HepG2 (cell line): ENCODE results near the gene TMEM97. TPM values are rescaled to one million over a fixed set of nuclear protein-coding genes. Genes with fewer than 3 reads are reported as not detected.
A peak's percentile ranks its signal among the peaks of the same experiment; 100 is the strongest.

ENCODE experiments used
- EP300 ChIP-seq, 3 experiments: sonication (generic) in 1 of 3; formaldehyde crosslinking in 1 of 3; IDR thresholded peaks; 2 replicates each; pipeline versions ENCODE4 v1.5.1 to v1.6.1; 2011 to 2020; ENCODE audit warnings: low read depth in 2 of 3, low read length in 2 of 3, borderline replicate concordance in 1 of 3, improper control_type of control experiment in 1 of 3, mild to moderate bottlenecking in 1 of 3, missing genetic modification reagents in 1 of 3, moderate library complexity in 1 of 3
- FOSL1 ChIP-seq: sonication (generic); formaldehyde crosslinking; IDR thresholded peaks from 2 replicates; pipeline ENCODE4 v1.9.0; 2021; ENCODE audit warnings: missing genetic modification reagents, borderline replicate concordance
- FOSL2 ChIP-seq: sonication (generic); formaldehyde crosslinking; IDR thresholded peaks from 2 replicates; pipeline ENCODE4 v1.4.0; 2020; ENCODE audit warnings: missing genetic modification reagents
- HMG20A ChIP-seq: IDR thresholded peaks from 2 replicates; pipeline ENCODE4 v1.6.1; 2016; ENCODE audit warnings: borderline replicate concordance
- HOXA3 ChIP-seq: sonication (generic); formaldehyde crosslinking; IDR thresholded peaks from 2 replicates; pipeline ENCODE4 v1.5.0; 2020; ENCODE audit warnings: missing genetic modification reagents
- JARID2 ChIP-seq: sonication (generic); formaldehyde crosslinking; IDR thresholded peaks from 2 replicates; pipeline ENCODE4 v1.8.1; 2023; ENCODE audit warnings: missing genetic modification reagents, inconsistent platforms; ENCODE audit not compliant: insufficient replicate concordance
- KDM2A ChIP-seq: sonication (generic); formaldehyde crosslinking; IDR thresholded peaks from 2 replicates; pipeline ENCODE4 v1.4.0; 2020; ENCODE audit warnings: low read depth, missing genetic modification reagents, borderline replicate concordance
- MEIS1 ChIP-seq: sonication (generic); formaldehyde crosslinking; IDR thresholded peaks from 2 replicates; pipeline ENCODE4 v1.9.0; 2021; ENCODE audit warnings: mild to moderate bottlenecking, missing genetic modification reagents, moderate library complexity, borderline replicate concordance
- MTF1 ChIP-seq: sonication (generic); formaldehyde crosslinking; IDR thresholded peaks from 2 replicates; pipeline ENCODE4 v1.5.0; 2020; ENCODE audit warnings: missing genetic modification reagents
- NONO ChIP-seq, 2 experiments: fragments of 450-650 bp in 1 of 2; sonication (generic) in 1 of 2; formaldehyde crosslinking in 1 of 2; IDR thresholded peaks in 1 of 2; conservative IDR thresholded peaks in 1 of 2; 2 replicates each; pipeline versions ENCODE4 v1.6.1 to v1.8.0; 2017 to 2022; ENCODE audit warnings: mild to moderate bottlenecking in 1 of 2, missing genetic modification reagents in 1 of 2, moderate library complexity in 1 of 2
- SNAPC2 ChIP-seq: sonication (generic); formaldehyde crosslinking; IDR thresholded peaks from 2 replicates; pipeline ENCODE4 v1.8.1; 2022; ENCODE audit warnings: mild to moderate bottlenecking, missing genetic modification reagents
- THAP11 ChIP-seq: IDR thresholded peaks from 2 replicates; pipeline ENCODE4 v1.6.1; 2016; ENCODE audit warnings: missing biosample characterization, missing genetic modification reagents
- ZBTB37 ChIP-seq: sonication (generic); formaldehyde crosslinking; IDR thresholded peaks from 2 replicates; pipeline ENCODE4 v1.4.0; 2020; ENCODE audit warnings: mild to moderate bottlenecking, missing genetic modification reagents
- ZFP41 ChIP-seq: sonication (generic); formaldehyde crosslinking; IDR thresholded peaks from 2 replicates; pipeline ENCODE4 v1.4.0; 2020; ENCODE audit warnings: mild to moderate bottlenecking, missing genetic modification reagents, borderline replicate concordance
- ZFX ChIP-seq: sonication (generic); formaldehyde crosslinking; IDR thresholded peaks from 2 replicates; pipeline ENCODE4 v1.4.0; 2020; ENCODE audit warnings: mild to moderate bottlenecking, low read depth, missing genetic modification reagents, moderate library complexity
- ZGPAT ChIP-seq: IDR thresholded peaks from 2 replicates; pipeline ENCODE4 v1.6.1; 2016; ENCODE audit warnings: mild to moderate bottlenecking
- ZNF383 ChIP-seq: sonication (generic); formaldehyde crosslinking; IDR thresholded peaks from 2 replicates; pipeline ENCODE4 v1.4.0; 2020; ENCODE audit warnings: missing genetic modification reagents, mild to moderate bottlenecking, borderline replicate concordance
- ZNF468 ChIP-seq: sonication (generic); formaldehyde crosslinking; IDR thresholded peaks from 2 replicates; pipeline ENCODE4 v1.8.0; 2022; ENCODE audit warnings: mild to moderate bottlenecking, moderate library complexity, missing genetic modification reagents
- ZNF558 ChIP-seq: sonication (generic); formaldehyde crosslinking; IDR thresholded peaks from 2 replicates; pipeline ENCODE4 v1.9.0; 2022; ENCODE audit warnings: mild to moderate bottlenecking, missing genetic modification reagents, borderline replicate concordance
- ZNF629 ChIP-seq: sonication (generic); formaldehyde crosslinking; conservative IDR thresholded peaks from 2 replicates; pipeline ENCODE4 v1.5.0; 2020; ENCODE audit warnings: missing genetic modification reagents
- ZNF761 ChIP-seq: sonication (generic); formaldehyde crosslinking; conservative IDR thresholded peaks from 2 replicates; pipeline ENCODE4 v1.4.0; 2020; ENCODE audit warnings: mild to moderate bottlenecking, missing genetic modification reagents
- ZNF766 ChIP-seq: sonication (generic); formaldehyde crosslinking; IDR thresholded peaks from 2 replicates; pipeline ENCODE4 v1.5.0; 2020; ENCODE audit warnings: missing genetic modification reagents, borderline replicate concordance
- ZNF770 ChIP-seq: sonication (generic); formaldehyde crosslinking; IDR thresholded peaks from 2 replicates; pipeline ENCODE4 v1.5.0; 2020; ENCODE audit warnings: mild to moderate bottlenecking, missing genetic modification reagents
- ZNF781 ChIP-seq: sonication (generic); formaldehyde crosslinking; IDR thresholded peaks from 2 replicates; pipeline ENCODE4 v1.5.1; 2020; ENCODE audit warnings: borderline replicate concordance, mild to moderate bottlenecking, missing genetic modification reagents; ENCODE audit errors: not compliant biosample characterization
- polyA plus RNA-seq, 8 experiments: library from polyadenylated mRNA; depleted of rRNA in 3 of 8; stranded (reverse) in 7 of 8; unstranded in 1 of 8; fragments of >200 nt; fragmentation: Illumina TruSeq in 4 of 8; extraction: Trizol in 4 of 8; gene quantifications; 2 replicates each; pipeline versions ENCODE4 v1.2.1 to v1.2.3, GENCODE V29; 2011 to 2016; ENCODE audit warnings: low read depth in 4 of 8, missing spikeins in 1 of 8, mixed read lengths in 1 of 8; ENCODE audit not compliant: insufficient read depth in 1 of 8
- total RNA-seq, 5 experiments: library from RNA; depleted of rRNA; stranded (reverse); fragments of >200 nt; fragmentation: Illumina TruSeq; extraction: Trizol; gene quantifications; 2 replicates each; pipeline ENCODE4 v1.2.3, GENCODE V29; 2016; ENCODE audit warnings: low read depth in 1 of 5

Gene TMEM97
- total and polyA plus RNA-seq, 2 of the 13 experiments (the other 11 are each of a cell fraction or from before 2014, with no cell fraction given) = 69.6 to 137 TPM

GRCh38 chr17:28346746-28347246 lies 27.8 kb downstream of the TMEM97 start (continued):
- no peak for TF ChIP-seq NONO (IDR thresholded peaks at IDR 0.05)
- TF ChIP-seq NONO (CRISPR knock-in tag; conservative IDR thresholded peaks at IDR 0.05) = 0 out of 2 replicates have a peak, but pooled peaks have one; percentile 44
- no peak for TF ChIP-seq ZNF383 (CRISPR knock-in tag)
- peak; percentile 36 for TF ChIP-seq ZNF781
- peak; percentile 62; the same call in 1 of the 2 replicates for TF ChIP-seq HOXA3
- TF ChIP-seq FOSL1 (CRISPR knock-in tag) = no peak
- no peak for TF ChIP-seq ZNF629 (CRISPR knock-in tag)
- 0 out of 2 replicates have a peak, but pooled peaks have one; percentile 31 for TF ChIP-seq ZGPAT
- TF ChIP-seq HMG20A (CRISPR knock-in tag) = peak; percentile 29; the same call in 1 of the 2 replicates
- no peak for TF ChIP-seq JARID2 (CRISPR knock-in tag)
- 0 out of 2 replicates have a peak, but pooled peaks have one; percentile 4 for TF ChIP-seq FOSL2 (CRISPR knock-in tag)
- peak; percentile 77 for TF ChIP-seq THAP11 (CRISPR knock-in tag)
- TF ChIP-seq MEIS1 (CRISPR knock-in tag) = no peak
- TF ChIP-seq EP300 (IDR thresholded peaks at IDR 0.05; ENCODE audit: low read depth in 2 of 2, low read length in 2 of 2) = peak in 1 of 2 experiments; percentile 37; a peak in 2 of 4 replicates
- 0 out of 2 replicates have a peak, but pooled peaks have one; percentile 14 for TF ChIP-seq EP300 (CRISPR knock-in tag; IDR thresholded peaks at IDR 0.05; ENCODE audit: borderline replicate concordance)
- no peak for TF ChIP-seq ZNF761 (CRISPR knock-in tag)
- TF ChIP-seq ZNF468 = no peak
- no peak for TF ChIP-seq ZBTB37 (CRISPR knock-in tag)
- no peak for TF ChIP-seq MTF1
- no peak for TF ChIP-seq ZFP41 (CRISPR knock-in tag)
- no peak for TF ChIP-seq ZNF558 (CRISPR knock-in tag)
- no peak for TF ChIP-seq ZNF770
- peak; percentile 78 for TF ChIP-seq ZFX (CRISPR knock-in tag)
- no peak for TF ChIP-seq SNAPC2
- TF ChIP-seq ZNF766 (CRISPR knock-in tag) = no peak
- TF ChIP-seq KDM2A (CRISPR knock-in tag) = peak; percentile 62; the same call in 1 of the 2 replicates
